Daoy (cell line): ENCODE data around the gene COLEC12. TPM values are rescaled to one million over a fixed set of nuclear protein-coding genes. Genes with fewer than 3 reads are reported as not detected.

Source experiments
- DNase-seq: peaks from one replicate; pipeline ENCODE4 v3.0.0-alpha.2; 2015; ENCODE audit warnings: low read depth
- total RNA-seq: library from RNA; depleted of rRNA; stranded (reverse); fragments of >200 nt; shearing (Covaris generic); gene quantifications from 2 replicates; pipeline ENCODE4 v1.2.3, GENCODE V29; 2014; rRNA removed

Gene COLEC12
- 1.7 and 2.6 TPM in 2 replicates for total RNA-seq

DNA sequence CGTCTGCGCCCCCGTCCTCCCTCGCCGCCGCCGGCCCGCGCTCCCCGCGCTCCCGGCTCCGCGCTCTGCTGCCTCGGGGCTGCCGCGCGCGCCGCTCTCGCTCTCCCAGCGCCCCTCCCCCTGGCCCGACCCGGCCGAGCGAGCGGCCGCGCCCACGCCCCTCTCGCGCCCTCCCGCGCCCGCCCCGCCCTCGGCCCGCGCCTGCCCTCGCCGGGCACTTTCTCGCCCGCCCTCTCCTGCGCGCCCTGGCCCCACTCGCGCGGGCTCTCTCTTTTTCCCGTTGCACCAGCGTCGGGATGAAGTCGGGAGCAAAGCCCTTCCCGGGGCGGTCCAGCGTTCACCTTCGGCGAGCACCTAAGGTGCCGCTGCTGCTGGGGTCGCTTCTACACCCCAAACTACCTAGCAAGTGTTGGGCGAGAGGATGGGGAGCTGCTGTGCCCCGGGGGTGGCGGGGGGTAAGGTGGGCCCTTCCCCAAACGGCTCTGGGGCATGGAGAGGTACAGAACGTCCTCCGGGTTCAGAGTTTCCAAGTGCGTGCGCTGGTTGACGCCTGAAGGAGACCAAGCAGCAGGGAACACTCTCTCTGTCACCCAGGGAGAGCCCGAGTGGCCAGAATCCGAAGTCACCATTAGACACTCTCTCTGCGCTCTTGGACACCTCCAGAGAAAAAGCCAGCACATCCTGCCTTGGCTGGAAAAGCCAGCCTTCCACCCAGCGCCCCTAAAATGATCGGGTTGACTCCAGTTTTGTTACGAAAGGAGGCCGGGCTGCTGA, at the start of gene COLEC12:
TSS of gene COLEC12 (minus strand) at position 70 of the 774 bp plus-strand sequence. CDS start 187 bp downstream, outside the sequence.
- DNase-seq, result peak; percentile 2

DNA sequence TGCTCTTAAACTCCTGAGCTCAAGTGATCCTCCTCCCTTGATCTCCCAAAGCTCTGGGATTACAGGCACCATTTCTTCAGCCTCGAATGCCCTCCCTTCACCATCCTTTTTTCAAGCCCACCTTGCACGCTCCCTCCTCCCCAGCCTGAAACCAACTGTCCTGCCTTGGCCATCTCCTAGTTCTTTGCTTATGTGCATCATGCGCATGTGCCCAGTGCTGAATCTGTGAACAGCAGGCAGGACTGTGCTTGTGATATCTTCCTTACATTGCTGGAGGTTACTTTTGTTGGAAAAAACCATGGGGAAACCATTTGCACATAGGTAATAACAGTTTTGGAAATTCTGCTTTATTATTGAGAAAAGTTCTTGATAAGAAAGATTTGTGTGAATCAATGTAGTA, 49.5 kb upstream of the COLEC12 start:
- no peak for DNase-seq

DNA sequence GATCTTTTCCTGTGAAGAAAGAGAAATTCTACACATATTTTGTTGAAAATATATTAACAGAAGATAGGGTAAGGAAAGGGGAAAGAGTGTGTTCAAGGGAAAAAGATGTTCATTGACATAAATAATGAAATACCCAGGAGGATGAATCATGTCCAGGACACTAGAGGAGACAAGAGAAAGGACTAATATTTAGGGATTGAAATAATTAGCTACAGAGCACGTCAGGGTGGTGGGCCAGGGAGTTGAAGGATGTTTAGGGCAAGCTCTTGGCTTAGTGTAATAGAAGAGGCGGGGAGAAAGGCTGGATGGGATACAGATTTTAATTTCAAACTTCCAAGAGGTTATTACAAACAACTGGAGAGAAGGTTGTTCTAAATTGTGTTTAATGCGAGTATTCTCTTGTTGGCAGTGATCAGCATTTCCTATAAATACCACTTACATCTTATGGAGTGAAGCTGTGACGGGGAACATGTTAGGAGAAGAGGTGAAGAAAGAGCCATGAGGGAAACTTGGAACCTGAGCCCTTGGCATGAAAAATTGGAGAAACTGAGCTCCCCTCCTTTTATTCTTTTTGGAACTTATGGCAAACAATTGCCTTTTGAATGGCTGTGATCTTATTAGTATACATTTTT, 43.1 kb upstream of the COLEC12 start:
- DNase-seq, result no peak

DNA sequence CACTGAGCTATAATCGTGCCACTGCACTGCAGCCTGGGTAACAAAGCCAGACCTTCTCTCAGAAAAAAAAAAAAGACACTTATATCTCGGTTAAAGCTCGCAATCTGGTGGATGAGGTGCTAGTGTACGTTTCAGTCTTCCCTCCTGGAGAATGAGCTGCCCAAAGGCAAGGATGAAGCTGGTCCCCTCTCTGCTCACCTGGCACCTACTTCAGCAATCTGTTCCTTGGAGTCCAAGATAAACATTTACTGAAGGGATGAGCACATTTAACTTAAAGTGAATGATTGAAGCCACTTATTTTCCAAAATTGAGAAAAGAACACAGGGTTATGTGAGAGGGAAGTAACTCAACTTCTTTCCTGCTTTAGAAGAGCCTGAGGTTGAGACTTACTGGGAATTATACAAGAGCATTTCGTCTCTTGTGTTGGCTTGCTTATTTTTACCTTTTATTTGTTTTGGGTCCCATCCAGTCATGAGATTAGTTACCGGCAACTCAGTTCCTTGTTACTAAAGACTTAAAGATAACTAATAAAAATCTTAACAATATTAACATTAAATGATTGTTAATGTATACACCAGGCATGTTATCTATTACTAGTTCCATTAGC, 33.6 kb upstream of the COLEC12 start:
- no peak for DNase-seq

DNA sequence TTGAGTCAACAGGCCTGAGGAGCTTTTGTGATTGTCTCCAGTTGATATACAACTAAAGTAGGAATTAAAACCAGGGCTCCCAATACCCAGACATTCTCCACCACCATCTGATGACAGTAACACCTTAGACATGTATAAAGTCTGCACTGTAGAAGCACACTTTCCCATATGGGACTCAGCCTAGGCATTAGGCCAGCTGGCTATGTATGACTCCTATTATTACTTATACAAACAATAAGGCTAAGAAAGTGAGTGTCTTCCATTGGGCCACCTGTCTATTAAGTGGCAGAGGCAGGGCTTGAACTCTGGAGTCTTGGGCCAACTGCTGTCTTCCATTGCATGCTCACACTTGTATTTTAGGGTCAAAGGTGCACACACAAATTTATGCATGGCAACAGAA, 32.1 kb upstream of the COLEC12 start:
- no peak for DNase-seq

DNA sequence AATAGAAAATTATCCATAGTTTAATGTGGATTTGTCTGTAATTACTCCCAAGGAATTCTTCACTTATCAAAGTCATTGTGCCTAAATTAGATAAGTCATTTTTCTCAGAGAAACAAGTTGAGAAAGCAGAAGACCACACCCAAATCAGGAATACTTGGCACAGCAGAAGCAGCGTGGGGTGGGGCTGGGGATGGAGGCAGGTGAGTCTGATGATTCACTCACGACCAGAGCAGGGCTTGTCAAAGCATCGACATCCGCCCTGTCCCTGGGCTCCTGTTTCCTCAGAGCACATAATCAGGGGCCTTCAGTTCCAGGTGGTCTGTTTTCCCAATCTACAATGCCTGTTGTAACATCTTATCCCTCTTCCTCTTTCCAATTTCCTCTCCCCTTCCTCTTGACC, 31.5 kb upstream of the COLEC12 start:
- DNase-seq, result no peak

DNA sequence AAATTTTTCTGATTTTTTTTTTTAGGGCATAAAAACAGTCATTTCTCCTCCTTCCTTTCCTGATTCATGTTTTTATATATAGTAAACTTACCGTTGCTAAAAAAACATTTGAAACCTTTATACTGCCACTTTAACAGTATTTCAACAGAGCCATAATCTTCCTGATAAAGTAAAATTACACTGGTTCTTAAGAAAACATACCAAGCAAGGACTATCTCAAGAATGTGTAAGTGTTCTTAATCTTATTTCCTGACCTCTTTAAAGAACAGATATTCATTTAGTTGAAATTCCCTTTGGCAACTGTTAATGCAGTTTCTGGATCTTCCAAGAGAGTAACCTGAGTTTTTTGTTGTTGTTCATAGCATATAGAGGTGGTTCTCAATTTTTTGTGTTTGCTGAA, 26.6 kb upstream of the COLEC12 start:
- no peak for DNase-seq

DNA sequence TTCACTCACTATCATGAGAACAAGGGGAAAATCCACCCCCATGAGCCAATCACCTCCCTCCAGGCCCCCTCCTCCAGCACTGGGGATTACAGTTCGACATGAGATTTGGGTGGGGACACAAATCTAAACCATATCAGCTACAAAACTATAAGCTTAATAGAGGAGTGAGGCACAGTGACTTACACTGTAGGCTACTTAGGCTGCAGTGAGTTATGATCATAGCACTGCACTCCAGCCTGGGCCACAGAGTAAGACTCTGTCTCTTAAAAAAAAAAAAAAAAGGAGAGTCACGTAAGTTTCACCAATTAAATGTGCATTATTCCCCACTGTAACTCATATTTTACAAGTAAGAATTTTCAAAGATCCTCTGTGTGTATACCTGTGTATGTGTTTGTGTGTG, 26.2 kb upstream of the COLEC12 start:
- no peak for DNase-seq

DNA sequence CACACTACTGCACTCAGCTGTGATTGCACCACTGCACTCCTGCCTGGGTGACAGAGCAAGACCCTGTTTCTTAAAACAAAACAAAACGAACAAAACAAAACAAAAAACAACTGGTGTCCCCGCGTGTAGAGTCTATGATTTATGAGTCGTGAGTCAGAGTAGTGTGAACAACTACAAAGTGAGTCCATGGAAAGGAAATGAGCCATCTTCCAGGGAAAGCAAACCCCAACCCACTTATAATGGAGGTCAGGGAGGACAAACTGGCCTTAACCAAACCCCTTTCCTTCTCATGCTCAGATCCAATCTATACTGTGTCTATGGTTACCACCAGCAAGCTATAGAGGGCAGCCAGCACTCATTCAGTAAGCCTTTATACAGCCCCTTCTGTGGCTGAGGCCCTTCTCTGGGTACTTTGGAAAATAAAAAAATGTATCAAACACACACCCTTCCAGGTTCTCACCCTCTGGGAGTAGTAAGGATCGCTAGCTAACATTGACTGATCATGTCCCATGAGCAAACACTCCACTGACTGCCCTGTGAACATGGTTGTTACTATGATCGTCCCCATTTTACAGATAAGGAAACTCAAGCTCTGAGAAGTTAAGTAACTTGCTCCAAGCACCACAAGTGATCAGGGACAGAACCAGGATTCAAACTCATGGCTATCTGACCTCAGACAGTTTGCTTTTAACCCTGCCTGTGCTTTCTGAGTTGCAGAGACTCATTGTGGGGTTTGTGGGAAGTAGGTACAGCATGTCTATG, 24.7 kb upstream of the COLEC12 start:
- peak; percentile 68 for DNase-seq

DNA sequence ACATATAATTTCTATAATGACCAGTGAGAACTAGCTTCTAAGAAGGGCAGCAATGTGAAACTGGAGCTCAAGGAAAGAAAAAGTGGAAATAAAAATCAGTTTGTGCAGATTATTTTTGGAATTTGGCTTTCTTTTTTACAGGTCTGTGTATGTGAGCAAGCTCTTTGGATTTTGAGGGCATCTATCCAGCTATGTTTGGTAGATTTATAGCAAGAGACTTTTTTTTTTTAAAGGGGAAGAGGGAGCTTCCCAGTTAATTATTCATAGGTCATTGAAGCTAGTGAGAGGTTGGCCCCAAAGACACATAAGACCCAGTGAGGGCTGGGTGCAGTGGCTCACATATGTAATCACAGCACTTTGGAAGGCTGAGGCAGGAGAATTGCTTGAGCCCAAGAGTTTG, 24.0 kb upstream of the COLEC12 start:
- peak; percentile 3 for DNase-seq

DNA sequence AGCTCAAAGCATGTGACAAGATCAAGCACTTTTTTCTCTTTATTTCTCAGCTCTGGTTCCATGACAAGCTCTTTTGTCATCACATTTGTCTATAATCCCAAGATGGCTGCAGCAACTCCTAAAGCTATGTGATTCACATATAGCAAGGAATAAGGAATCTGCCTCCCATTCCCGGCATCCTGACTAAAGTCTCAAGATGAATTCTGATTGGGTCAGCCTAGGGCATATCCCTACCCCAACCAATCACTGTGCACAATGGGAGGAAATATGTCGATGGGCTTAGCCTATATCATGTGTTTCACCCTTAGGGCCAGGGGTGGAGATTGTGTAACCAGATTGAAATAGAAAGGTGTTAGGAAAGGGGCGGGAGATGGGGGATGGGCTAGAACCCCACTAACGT, 23.1 kb upstream of the COLEC12 start:
- no peak for DNase-seq

DNA sequence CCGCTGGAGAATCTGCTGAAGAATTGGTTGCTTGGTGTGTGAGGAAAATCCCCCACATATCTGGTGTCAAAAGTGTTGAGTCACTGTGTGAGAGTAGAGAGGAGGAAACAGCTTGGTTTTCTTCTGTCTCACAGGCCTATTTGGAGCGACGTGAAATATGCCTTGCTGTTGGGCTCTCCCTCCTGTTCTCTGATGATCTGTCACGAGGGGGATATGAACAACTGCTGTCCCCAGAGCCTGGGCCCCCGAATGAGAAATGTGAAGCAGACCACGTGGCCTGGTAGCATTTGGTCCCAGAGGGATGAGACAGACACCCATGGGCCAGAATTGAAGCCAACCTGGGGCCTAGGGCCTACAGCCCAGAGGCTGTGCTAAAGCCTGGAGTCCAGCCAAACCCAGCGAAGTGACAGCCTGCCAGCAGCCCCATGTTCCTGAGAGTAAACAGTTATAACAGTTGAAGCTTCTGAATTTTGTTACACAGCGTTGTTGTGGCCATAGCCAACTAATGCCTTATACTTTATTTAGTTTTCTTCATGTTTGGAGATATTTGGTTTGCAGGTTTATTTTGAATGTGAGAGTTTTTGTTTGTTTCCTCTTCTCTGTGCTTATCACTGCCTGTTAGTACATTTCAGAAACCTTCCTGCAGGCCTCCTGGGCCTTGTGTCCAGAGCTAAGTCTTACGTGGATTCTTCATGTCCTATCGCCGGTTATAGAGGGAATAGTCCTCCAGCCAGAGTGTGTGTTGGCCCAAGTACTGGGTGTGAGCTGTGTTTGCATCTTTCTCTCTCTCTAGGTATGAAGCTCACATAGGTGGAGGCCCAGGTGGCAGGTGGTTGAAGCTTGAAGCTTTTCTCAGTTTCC, 18.7 kb upstream of the COLEC12 start:
- peak; percentile 14 for DNase-seq

DNA sequence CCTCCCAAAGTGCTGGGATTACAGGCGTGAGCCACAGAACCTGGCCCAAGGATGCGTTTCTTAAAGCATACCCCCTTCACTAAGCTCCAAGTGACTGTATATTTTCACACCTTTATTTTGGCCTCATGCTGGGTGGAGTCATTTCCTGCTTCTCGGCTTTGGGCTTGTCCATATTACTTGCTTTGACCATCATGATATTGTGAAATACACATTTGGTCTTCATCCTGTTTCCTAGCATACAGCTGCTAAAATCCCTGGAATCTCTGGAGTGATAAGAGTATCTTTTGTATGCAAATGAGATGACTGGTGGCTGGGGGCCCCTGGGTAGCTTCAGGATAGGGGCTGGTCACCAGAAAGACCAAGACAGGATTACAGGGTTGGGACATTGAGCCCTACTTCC, 17.6 kb upstream of the COLEC12 start:
- no peak for DNase-seq

DNA sequence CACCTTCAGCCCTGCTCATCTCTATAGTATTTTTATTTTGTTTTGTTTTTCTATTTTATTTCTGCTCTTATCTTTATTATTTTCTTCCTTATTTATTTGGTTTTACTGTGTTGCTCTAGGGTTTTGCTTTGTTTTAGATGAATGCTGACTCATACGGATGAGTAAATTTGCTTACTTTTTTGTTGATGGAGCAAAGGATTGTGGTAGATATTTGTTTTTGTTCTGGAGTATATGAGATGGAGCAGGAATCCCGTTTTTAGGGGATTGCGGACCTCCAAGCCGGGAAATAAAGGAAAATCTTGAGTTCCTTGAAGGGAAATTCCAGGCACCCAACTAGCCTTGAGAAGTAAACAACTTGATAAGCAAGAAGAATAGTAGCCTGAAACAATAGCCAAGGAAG, 15.3 kb upstream of the COLEC12 start:
- DNase-seq, result no peak

DNA sequence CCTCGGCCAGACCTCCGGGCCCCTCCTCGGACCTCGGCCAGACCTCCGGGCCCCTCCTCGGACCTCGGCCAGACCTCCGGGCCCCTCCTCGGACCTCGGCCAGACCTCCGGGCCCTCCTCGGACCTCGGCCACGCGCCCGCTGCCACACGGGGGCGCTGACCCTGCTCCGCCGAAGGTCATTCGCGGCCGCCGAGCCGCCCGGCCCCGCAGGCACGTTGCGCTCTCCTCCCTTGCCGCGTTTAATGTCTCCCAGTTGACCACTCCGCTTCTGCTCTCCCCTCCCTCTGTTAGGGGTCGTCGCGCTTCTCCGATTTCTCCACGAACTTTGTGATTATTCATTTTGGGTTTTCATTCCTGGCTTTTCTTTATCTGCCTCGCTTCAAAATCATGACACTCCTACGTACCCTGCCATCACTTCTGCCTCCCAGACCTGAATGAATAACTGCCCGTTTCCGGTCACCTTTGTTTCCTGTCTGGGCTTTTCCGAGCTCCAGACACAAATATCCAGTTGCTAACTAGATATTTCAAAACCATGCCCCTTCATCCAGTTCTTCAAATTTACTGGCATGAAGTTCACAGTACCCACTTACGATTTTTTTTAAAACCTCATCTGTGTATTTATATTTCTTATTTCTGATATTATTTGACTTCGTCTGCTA, 14.8 kb upstream of the COLEC12 start:
- no peak for DNase-seq

DNA sequence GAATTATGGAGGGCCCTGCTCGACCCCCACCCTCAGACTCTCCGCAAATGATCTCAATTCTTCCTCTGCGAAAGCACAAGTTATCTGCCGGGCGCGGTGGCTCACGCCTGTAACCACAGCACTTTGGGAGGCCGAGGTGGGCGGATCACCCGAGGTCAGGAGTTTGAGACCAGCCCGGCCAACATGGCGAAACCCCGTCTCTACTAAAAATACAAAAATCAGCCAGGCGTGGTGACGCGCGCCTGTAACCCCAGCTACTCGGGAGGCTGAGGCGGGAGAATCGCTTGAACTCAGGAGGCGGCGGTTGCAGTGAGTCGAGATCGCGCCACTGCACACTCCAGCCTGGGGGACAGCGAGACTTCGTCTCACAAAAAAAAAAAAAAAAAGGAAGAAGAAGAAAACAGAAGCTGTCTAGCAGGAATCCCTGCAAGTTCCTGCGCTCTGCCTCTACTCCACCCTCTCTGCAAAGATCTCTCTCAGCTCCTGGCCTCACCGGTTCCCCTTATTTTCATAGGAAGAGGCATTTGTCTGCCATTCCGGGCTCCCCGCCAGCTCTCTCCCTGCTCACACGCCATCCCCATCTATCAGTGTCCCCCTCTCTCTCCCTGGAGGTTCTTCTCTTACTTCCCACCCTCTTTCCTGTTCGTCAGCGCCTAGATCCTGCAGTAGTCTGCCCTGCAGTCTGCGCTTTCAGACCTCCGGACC, 13.5 kb upstream of the COLEC12 start:
- DNase-seq, result no peak

DNA sequence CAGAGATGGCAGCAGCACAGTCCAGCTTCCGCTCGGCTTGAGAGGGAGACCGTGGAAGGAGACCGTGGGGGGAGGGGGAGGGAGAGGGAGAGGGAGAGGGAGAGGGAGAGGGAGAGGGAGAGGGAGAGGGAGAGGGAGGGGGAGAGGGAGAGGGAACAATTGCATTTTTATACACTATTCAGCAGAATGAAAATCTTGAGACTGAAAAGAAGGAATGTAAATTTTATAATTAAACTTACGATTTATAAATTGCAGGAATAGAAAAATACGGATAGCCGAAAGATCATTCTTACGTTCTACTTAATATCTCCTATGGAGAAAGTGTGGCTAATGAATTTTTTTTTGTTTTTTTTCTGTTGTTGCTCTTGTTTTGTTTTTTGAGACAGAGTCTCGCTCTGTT, 12.5 kb upstream of the COLEC12 start:
- no peak for DNase-seq

DNA sequence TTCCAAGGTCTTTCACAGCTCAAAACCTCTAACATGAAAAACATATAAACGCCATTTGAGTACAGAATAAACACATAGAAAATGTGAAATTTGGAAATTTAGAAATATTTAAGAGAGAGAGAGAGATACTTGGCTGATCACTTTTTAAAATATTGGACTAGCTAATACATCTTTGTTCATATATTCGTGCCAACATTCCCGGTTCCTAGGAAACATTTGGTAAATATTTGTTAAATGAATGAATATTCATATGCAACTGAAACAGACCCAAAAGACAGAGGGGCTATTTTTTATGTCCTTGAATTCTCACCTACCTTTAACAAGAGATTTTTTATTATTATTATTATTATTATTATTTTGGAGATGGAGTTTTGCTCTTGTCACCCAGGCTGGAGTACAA, 8.3 kb upstream of the COLEC12 start:
- DNase-seq, result no peak

DNA sequence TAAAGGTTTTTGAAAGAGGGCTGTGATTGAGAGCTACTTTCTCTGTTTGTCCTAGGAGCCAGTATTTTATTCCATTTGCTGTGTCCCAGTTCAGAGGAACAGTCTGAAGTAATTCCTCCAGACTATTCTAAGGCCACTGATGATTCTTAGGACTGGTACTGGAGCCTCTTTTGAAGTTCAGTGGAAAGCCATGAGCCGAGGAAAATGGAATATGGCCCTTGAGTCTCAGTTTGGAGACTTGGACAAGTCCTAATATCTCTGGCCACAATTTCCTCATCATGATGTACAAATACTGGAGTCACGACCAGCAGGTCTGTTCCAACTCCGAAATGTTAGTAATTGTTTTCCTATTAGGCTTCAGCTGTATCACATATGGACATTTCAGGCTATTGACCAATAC, 7.1 kb upstream of the COLEC12 start:
- no peak for DNase-seq

DNA sequence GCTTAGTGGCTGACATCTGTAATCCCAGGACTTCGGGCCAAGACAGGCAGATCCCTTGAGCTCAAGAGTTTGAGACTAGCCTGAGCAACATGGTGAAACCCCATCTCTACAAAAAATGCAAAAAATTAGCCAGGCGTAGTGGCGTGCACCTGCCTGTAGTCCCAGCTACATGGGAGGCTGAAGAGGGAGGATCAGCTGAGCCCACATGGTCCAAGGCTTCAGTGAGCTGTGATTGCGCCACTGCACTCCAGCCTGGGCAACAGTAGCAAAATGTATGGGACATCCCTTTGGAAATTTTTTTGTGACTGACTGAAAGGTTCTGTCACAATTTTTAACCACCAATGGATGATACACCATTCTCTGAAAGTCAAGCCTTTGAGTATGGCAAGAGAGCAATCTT, 6.3 kb upstream of the COLEC12 start:
- no peak for DNase-seq
